ENCODE data around the gene SPECC1. TPM values are rescaled to one million over a fixed set of nuclear protein-coding genes. Genes with fewer than 3 reads are reported as not detected.

Gene SPECC1
- total RNA-seq, 1 donor from 2014 or later = 7.5 TPM

- no peaks in the 10 kb centered on the region for H3K27me3 Mint-ChIP-seq
- H3K4me3 Mint-ChIP-seq = no peak overlapping the region
- CTCF ChIA-PET = no interaction called here
- DNase-seq (no peak), ATAC-seq (ENCODE audit: low read depth) (no peak)
- H3K9me3 Mint-ChIP-seq = no peaks in the 10 kb centered on the region
- intact Hi-C loops (cut with micrococcal nuclease) = no loop called here
- H3K4me1 Mint-ChIP-seq = peaks cover 6% of the 10 kb centered on the region
- no peaks in the 10 kb centered on the region for H3K36me3 Mint-ChIP-seq (ENCODE audit: low read depth)
- H3K27ac Mint-ChIP-seq = no peak overlapping the region
- POLR2A ChIA-PET = no interaction called here
- no peak for TF ChIP-seq CTCF (IDR thresholded peaks at IDR 0.05)
These were observed 264.8 kb downstream of the SPECC1 start for GRCh38 chr17:20273741-20274500.

GRCh38 chr17:20275653-20276052, 266.5 kb downstream of the SPECC1 start:
- H3K4me3 Mint-ChIP-seq = no peak overlapping the region
- H3K36me3 Mint-ChIP-seq (ENCODE audit: low read depth) = no peaks in the 10 kb centered on the region
- no peak for TF ChIP-seq CTCF (IDR thresholded peaks at IDR 0.05)
- no peaks in the 10 kb centered on the region for H3K9me3 Mint-ChIP-seq
- peaks cover 6% of the 10 kb centered on the region for H3K4me1 Mint-ChIP-seq
- intact Hi-C loops (cut with micrococcal nuclease) = no loop called here
- no peak overlapping the region for H3K27ac Mint-ChIP-seq
- ChIA-PET POLR2A (no interaction called here), CTCF (no interaction called here)
- DNase-seq = no peak
- H3K27me3 Mint-ChIP-seq = no peaks in the 10 kb centered on the region
- no peak for ATAC-seq (ENCODE audit: low read depth)

- no peak for TF ChIP-seq CTCF (IDR thresholded peaks at IDR 0.05)
- no peak overlapping the region for H3K27ac Mint-ChIP-seq
- no peaks in the 10 kb centered on the region for H3K9me3 Mint-ChIP-seq
- H3K36me3 Mint-ChIP-seq (ENCODE audit: low read depth) = no peaks in the 10 kb centered on the region
- H3K27me3 Mint-ChIP-seq = no peaks in the 10 kb centered on the region
- intact Hi-C loops (cut with micrococcal nuclease) = no loop called here
- ChIA-PET CTCF (no interaction called here), POLR2A (no interaction called here)
- DNase-seq (no peak), ATAC-seq (ENCODE audit: low read depth) (no peak)
- H3K4me3 Mint-ChIP-seq = no peak overlapping the region
- H3K4me1 Mint-ChIP-seq = peaks cover under 1% of the 10 kb centered on the region
These were observed 267.3 kb downstream of the SPECC1 start for GRCh38 chr17:20276421-20276820.

- Mint-ChIP-seq H3K27me3 (no peaks in the 10 kb centered on the region), H3K36me3 (ENCODE audit: low read depth) (no peaks in the 10 kb centered on the region), H3K27ac (no peak overlapping the region), H3K4me1 (no peaks in the 10 kb centered on the region), H3K4me3 (no peak overlapping the region), H3K9me3 (no peaks in the 10 kb centered on the region)
- TF ChIP-seq CTCF (IDR thresholded peaks at IDR 0.05) = no peak
- intact Hi-C loops (cut with micrococcal nuclease) = no loop called here
- DNase-seq (no peak), ATAC-seq (ENCODE audit: low read depth) (no peak)
- ChIA-PET POLR2A (no interaction called here), CTCF (no interaction called here)
These were observed 269.6 kb downstream of the SPECC1 start for GRCh38 chr17:20278805-20279204.

GRCh38 chr17:20279631-20280030, 270.5 kb downstream of the SPECC1 start:
- DNase-seq (no peak), ATAC-seq (ENCODE audit: low read depth) (no peak)
- Mint-ChIP-seq H3K4me1 (no peaks in the 10 kb centered on the region), H3K4me3 (no peak overlapping the region), H3K36me3 (ENCODE audit: low read depth) (no peaks in the 10 kb centered on the region), H3K27me3 (no peaks in the 10 kb centered on the region), H3K27ac (no peak overlapping the region), H3K9me3 (no peaks in the 10 kb centered on the region)
- TF ChIP-seq CTCF (IDR thresholded peaks at IDR 0.05) = no peak
- POLR2A ChIA-PET = interaction anchor here (0.7 kb wide), 1 partner anchor 631 kb away, joined by 8 read pairs; the partner anchor contains the start of gene ALDH3A2
- intact Hi-C loops (cut with micrococcal nuclease) = no loop called here
- CTCF ChIA-PET = no interaction called here

Measured in activated B cell treated with CpG ODN at 0.5 μM for 24 hours (primary cell).